ENCODE data around the gene PDIA6. TPM values are rescaled to one million over a fixed set of nuclear protein-coding genes. Genes with fewer than 3 reads are reported as not detected.
A peak's percentile ranks its signal among the peaks of the same experiment; 100 is the strongest.

PDIA6 gene
- total RNA-seq, 1 donor from 2014 or later = 346 TPM

- H3K9ac ChIP-seq (ENCODE audit: low read length) = no peak overlapping the region
- no peak overlapping the region for H3K4me3 ChIP-seq (ENCODE audit: insufficient read depth, low read depth, low read length)
- H3K4me3 Mint-ChIP-seq (ENCODE audit: unreplicated experiment) = no peak overlapping the region
- peak overlapping the region; percentile 75 for H3K27ac Mint-ChIP-seq (ENCODE audit: unreplicated experiment)
- H3K4me1 ChIP-seq (ENCODE audit: insufficient read depth, low read length) = peaks cover 11% of the 10 kb centered on the region
- TF ChIP-seq EZH2 (IDR thresholded peaks at IDR 0.05; ENCODE audit: insufficient read depth, low read length) (no peak), CTCF (IDR thresholded peaks at IDR 0.05; ENCODE audit: insufficient read depth, low read depth, low read length) (no peak)
- no peak for FAIRE-seq
- no peaks in the 10 kb centered on the region for H3K27me3 Mint-ChIP-seq (ENCODE audit: low read depth, unreplicated experiment)
- H3K27ac ChIP-seq (ENCODE audit: low read depth, low read length) = no peak overlapping the region
- peaks cover 63% of the 10 kb centered on the region for H4K20me1 ChIP-seq (ENCODE audit: insufficient read depth, low read length)
- H3K79me2 ChIP-seq (ENCODE audit: insufficient read depth, low read length) = peaks cover 9% of the 10 kb centered on the region
- H3K36me3 ChIP-seq (ENCODE audit: insufficient read depth, low read length) = peaks cover 34% of the 10 kb centered on the region
- H3K9me3 Mint-ChIP-seq (ENCODE audit: unreplicated experiment) = peaks cover 2% of the 10 kb centered on the region
- no peaks in the 10 kb centered on the region for H3K9me3 ChIP-seq (ENCODE audit: insufficient read depth, low read depth, low read length)
- no peak overlapping the region for H2AFZ ChIP-seq (ENCODE audit: low read depth, low read length)
- no peak for DNase-seq (ENCODE audit: low read depth)
- no peaks in the 10 kb centered on the region for H3K27me3 ChIP-seq (ENCODE audit: insufficient read depth, low read length)
- H3K4me1 Mint-ChIP-seq (ENCODE audit: low read depth, unreplicated experiment) = peaks cover 16% of the 10 kb centered on the region
- H3K4me2 ChIP-seq (ENCODE audit: low read length) = no peak overlapping the region
- peaks cover 9% of the 10 kb centered on the region for H3K36me3 Mint-ChIP-seq (ENCODE audit: low read depth, unreplicated experiment)
Measured at GRCh38 chr2:10780491-10780820, 32.1 kb downstream of the PDIA6 start.

- Histone ChIP-seq H3K27ac (ENCODE audit: low read depth, low read length) (no peak overlapping the region), H2AFZ (ENCODE audit: low read depth, low read length) (no peak overlapping the region), H3K9me3 (ENCODE audit: insufficient read depth, low read depth, low read length) (no peaks in the 10 kb centered on the region), H3K9ac (ENCODE audit: low read length) (no peak overlapping the region), H3K4me3 (ENCODE audit: insufficient read depth, low read depth, low read length) (no peak overlapping the region), H3K27me3 (ENCODE audit: insufficient read depth, low read length) (no peaks in the 10 kb centered on the region), H4K20me1 (ENCODE audit: insufficient read depth, low read length) (peaks cover 58% of the 10 kb centered on the region), H3K4me1 (ENCODE audit: insufficient read depth, low read length) (peaks cover 11% of the 10 kb centered on the region), H3K36me3 (ENCODE audit: insufficient read depth, low read length) (peaks cover 29% of the 10 kb centered on the region), H3K79me2 (ENCODE audit: insufficient read depth, low read length) (peaks cover 9% of the 10 kb centered on the region), H3K4me2 (ENCODE audit: low read length) (no peak overlapping the region)
- no peak overlapping the region for H3K4me3 Mint-ChIP-seq (ENCODE audit: unreplicated experiment)
- no peak for TF ChIP-seq CTCF (IDR thresholded peaks at IDR 0.05; ENCODE audit: insufficient read depth, low read depth, low read length)
- H3K27ac Mint-ChIP-seq (ENCODE audit: unreplicated experiment) = peak overlapping the region; percentile 75
- FAIRE-seq = no peak
- peaks cover 10% of the 10 kb centered on the region for H3K36me3 Mint-ChIP-seq (ENCODE audit: low read depth, unreplicated experiment)
- H3K27me3 Mint-ChIP-seq (ENCODE audit: low read depth, unreplicated experiment) = no peaks in the 10 kb centered on the region
- H3K4me1 Mint-ChIP-seq (ENCODE audit: low read depth, unreplicated experiment) = peaks cover 16% of the 10 kb centered on the region
- H3K9me3 Mint-ChIP-seq (ENCODE audit: unreplicated experiment) = peaks cover 2% of the 10 kb centered on the region
- DNase-seq (ENCODE audit: low read depth) = no peak
Measured at GRCh38 chr2:10779776-10780490, 32.7 kb downstream of the PDIA6 start.

GRCh38 chr2:10778724-10779115, 33.9 kb downstream of the PDIA6 start:
- Mint-ChIP-seq H3K27me3 (ENCODE audit: low read depth, unreplicated experiment) (no peaks in the 10 kb centered on the region), H3K36me3 (ENCODE audit: low read depth, unreplicated experiment) (peaks cover 12% of the 10 kb centered on the region), H3K4me3 (ENCODE audit: unreplicated experiment) (no peak overlapping the region), H3K4me1 (ENCODE audit: low read depth, unreplicated experiment) (peaks cover 13% of the 10 kb centered on the region), H3K27ac (ENCODE audit: unreplicated experiment) (no peak overlapping the region), H3K9me3 (ENCODE audit: unreplicated experiment) (peaks cover 2% of the 10 kb centered on the region)
- H3K9ac ChIP-seq (ENCODE audit: low read length) = no peak overlapping the region
- FAIRE-seq (no peak), DNase-seq (ENCODE audit: low read depth) (no peak)
- TF ChIP-seq EZH2 (IDR thresholded peaks at IDR 0.05; ENCODE audit: insufficient read depth, low read length) (no peak), CTCF (IDR thresholded peaks at IDR 0.05; ENCODE audit: insufficient read depth, low read depth, low read length) (no peak)
- H2AFZ ChIP-seq (ENCODE audit: low read depth, low read length) = no peak overlapping the region
- peaks cover 8% of the 10 kb centered on the region for H3K4me1 ChIP-seq (ENCODE audit: insufficient read depth, low read length)
- H4K20me1 ChIP-seq (ENCODE audit: insufficient read depth, low read length) = peaks cover 46% of the 10 kb centered on the region
- H3K27ac ChIP-seq (ENCODE audit: low read depth, low read length) = no peak overlapping the region
- H3K9me3 ChIP-seq (ENCODE audit: insufficient read depth, low read depth, low read length) = no peaks in the 10 kb centered on the region
- H3K4me2 ChIP-seq (ENCODE audit: low read length) = no peak overlapping the region
- peaks cover 18% of the 10 kb centered on the region for H3K36me3 ChIP-seq (ENCODE audit: insufficient read depth, low read length)
- H3K4me3 ChIP-seq (ENCODE audit: insufficient read depth, low read depth, low read length) = no peak overlapping the region
- H3K27me3 ChIP-seq (ENCODE audit: insufficient read depth, low read length) = no peaks in the 10 kb centered on the region
- H3K79me2 ChIP-seq (ENCODE audit: insufficient read depth, low read length) = peaks cover 9% of the 10 kb centered on the region

Data from astrocyte (in vitro differentiated cells and primary cell).